Right kidney (tissue), 1 donor: Measurements from ENCODE around the gene XRN1.

ENCODE experiments used
- DNase-seq: peaks from one replicate; pipeline ENCODE4 v3.0.0-alpha.2; 2016

Gene XRN1

DNA sequence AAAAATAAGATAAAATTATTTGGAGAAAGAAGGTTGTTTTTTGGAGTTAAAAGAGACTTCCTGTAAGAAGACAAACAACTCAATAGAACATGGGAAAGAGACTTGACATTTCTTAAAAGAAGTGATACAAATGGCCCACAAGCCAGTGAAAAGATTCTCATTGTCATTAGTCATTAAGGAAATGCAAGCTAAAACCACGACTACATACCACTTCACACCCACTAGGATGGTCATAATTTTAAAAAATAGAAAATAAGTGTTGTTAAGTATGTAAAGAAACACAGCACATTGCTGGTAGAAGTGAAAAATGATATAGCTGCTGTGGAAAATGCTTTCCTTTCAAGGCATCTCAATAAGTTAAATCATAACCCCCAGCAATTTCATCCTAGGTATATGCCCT, 178.1 kb downstream of the XRN1 start:
- DNase-seq, result no peak

- no peak for DNase-seq
Observed at GRCh38 chr3:142268426-142268825, 179.4 kb downstream of the XRN1 start.

GRCh38 chr3:142267269-142267668, 180.6 kb downstream of the XRN1 start:
- DNase-seq, result no peak

- no peak for DNase-seq
Observed at GRCh38 chr3:142263112-142263511, 184.7 kb downstream of the XRN1 start.

DNA sequence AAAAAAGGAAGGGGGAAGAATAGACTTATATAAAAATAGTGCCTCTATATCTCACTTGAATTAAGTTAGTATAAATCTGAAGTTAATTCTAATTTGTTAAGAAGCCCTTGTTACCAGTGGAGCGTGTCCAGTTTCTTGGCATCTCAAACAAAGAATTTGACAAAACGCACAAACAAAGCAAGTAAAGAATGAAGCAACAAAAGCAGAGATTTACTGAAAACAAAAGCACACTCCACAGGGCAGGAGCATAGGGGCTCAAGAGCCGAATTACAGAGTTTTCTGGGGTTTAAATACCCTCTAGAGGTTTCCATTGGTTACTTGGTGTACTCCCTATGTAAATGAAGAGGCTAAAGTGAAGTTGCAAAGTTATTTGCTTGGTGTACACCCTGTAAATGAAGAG, 188.5 kb downstream of the XRN1 start:
- DNase-seq, result no peak

- DNase-seq, result no peak
Observed at GRCh38 chr3:142256712-142257333, 191.0 kb downstream of the XRN1 start.
